ENCODE data around the gene IL25. TPM values are rescaled to one million over a fixed set of nuclear protein-coding genes. Genes with fewer than 3 reads are reported as not detected.

The IL25 gene
- total RNA-seq, 1 experiment from 2014 or later, result not detected

GRCh38 chr14:23327947-23328744 lies 44.5 kb upstream of the IL25 start:
- ATAC-seq (peak; percentile 86), DNase-seq (ENCODE audit: low read depth, low spot score) (peak; percentile 39)
- no peak overlapping the region for H3K27ac ChIP-seq (ENCODE audit: low read length)
- no peaks in the 10 kb centered on the region for H3K9me3 ChIP-seq (ENCODE audit: control insufficient read depth, insufficient read depth, low read depth, low read length)
- H3K4me1 ChIP-seq (ENCODE audit: control insufficient read depth, insufficient read depth, low read length), result peaks cover 3% of the 10 kb centered on the region
- peaks cover 11% of the 10 kb centered on the region for H3K36me3 ChIP-seq (ENCODE audit: control insufficient read depth, insufficient read depth, low read length)
- intact Hi-C loops (cut with micrococcal nuclease; ENCODE audit: unreplicated experiment) (loop anchor here (5.0 to 10.0 kb wide), 3 partner anchors 54 to 227 kb away; partner anchors contain the start of genes THTPA and ZFHX2), in situ Hi-C loops (cut with HindIII; ENCODE audit: low pct_unique_long_range_greater_than_20kb, low sequenced_read_pairs) (no loop called here)
- no peaks in the 10 kb centered on the region for H3K27me3 ChIP-seq (ENCODE audit: control insufficient read depth, insufficient read depth, low read length)
- POLR2A ChIA-PET, result no interaction called here
- CTCF ChIA-PET, result interaction anchor here (1.2 kb wide), 1 partner anchor 32 kb away, joined by 4 read pairs; no protein-coding TSS in a partner anchor
- no peak for TF ChIP-seq REST (IDR thresholded peaks at IDR 0.05; ENCODE audit: insufficient read depth in 1 of 2, low read depth in 2 of 2, low read length in 1 of 2)
- peak; percentile 80 for TF ChIP-seq CTCF (IDR thresholded peaks at IDR 0.05)
- BruUV-seq (replicated peaks), result no TSS peak
- H3K4me3 ChIP-seq (ENCODE audit: low read depth in 2 of 2, low read length in 2 of 2), result no peak overlapping the region

GRCh38 chr14:23335623-23336022 lies 37.0 kb upstream of the IL25 start:
- no peak for TF ChIP-seq SIN3A (IDR thresholded peaks at IDR 0.05; ENCODE audit: borderline replicate concordance, insufficient read depth, low read depth, low read length)
- TF ChIP-seq CTCF (IDR thresholded peaks at IDR 0.05), result no peak
- no peak for TF ChIP-seq TCF7L2 (IDR thresholded peaks at IDR 0.05; ENCODE audit: low read depth, low read length)
- H3K27me3 ChIP-seq (ENCODE audit: control insufficient read depth, insufficient read depth, low read length), result no peaks in the 10 kb centered on the region
- no peak overlapping the region for H3K27ac ChIP-seq (ENCODE audit: low read length)
- no peak overlapping the region for H3K4me3 ChIP-seq (ENCODE audit: low read depth in 2 of 2, low read length in 2 of 2)
- H3K36me3 ChIP-seq (ENCODE audit: control insufficient read depth, insufficient read depth, low read length), result no peaks in the 10 kb centered on the region
- intact Hi-C loops (cut with micrococcal nuclease; ENCODE audit: unreplicated experiment) (no loop called here), in situ Hi-C loops (cut with HindIII; ENCODE audit: low pct_unique_long_range_greater_than_20kb, low sequenced_read_pairs) (no loop called here)
- no peak for DNase-seq (ENCODE audit: low read depth, low spot score)
- no TSS peak for BruUV-seq (replicated peaks)
- no peaks in the 10 kb centered on the region for H3K9me3 ChIP-seq (ENCODE audit: control insufficient read depth, insufficient read depth, low read depth, low read length)
- ChIA-PET POLR2A (no interaction called here), CTCF (no interaction called here)
- no peak for ATAC-seq
- H3K4me1 ChIP-seq (ENCODE audit: control insufficient read depth, insufficient read depth, low read length), result no peaks in the 10 kb centered on the region
